GM23338 (cell line): ENCODE results near the gene NIF3L1. TPM values are rescaled to one million over a fixed set of nuclear protein-coding genes. Genes with fewer than 3 reads are reported as not detected.

Experiments used
- CREB1 ChIP-seq: fragments of 250-450 bp; sonication (Bioruptor Pico); IDR thresholded peaks from 2 replicates; pipeline ENCODE4 v1.5.0; 2020; ENCODE audit warnings: low read depth, mild to moderate bottlenecking, moderate library complexity
- CTCF ChIP-seq, 2 experiments: fragments of 200-600 bp in 1 of 2; sonication (generic) in 1 of 2; conservative IDR thresholded peaks; 2 replicates each; pipeline versions ENCODE4 v1.5.1 to v1.6.1; 2016 to 2017; ENCODE audit warnings: antibody characterized with exemption in 2 of 2, low read depth in 2 of 2, mild to moderate bottlenecking in 2 of 2, moderate library complexity in 1 of 2
- ETS1 ChIP-seq: IDR thresholded peaks from 2 replicates; pipeline ENCODE4 v1.6.1; 2016; ENCODE audit warnings: antibody characterized with exemption
- JUNB ChIP-seq: IDR thresholded peaks from one replicate; pipeline ENCODE4 v1.6.1; 2016; ENCODE audit warnings: antibody characterized with exemption; ENCODE audit not compliant: unreplicated experiment
- NANOG ChIP-seq: IDR thresholded peaks from 2 replicates; pipeline ENCODE4 v1.6.1; 2016; ENCODE audit warnings: antibody characterized with exemption, borderline replicate concordance
- STAT1 ChIP-seq: IDR thresholded peaks from one replicate; pipeline ENCODE4 v1.6.1; 2016; ENCODE audit warnings: antibody characterized with exemption; ENCODE audit not compliant: unreplicated experiment
- ZNF114 ChIP-seq: fragments of 250-450 bp; sonication (Bioruptor Pico); IDR thresholded peaks from 2 replicates; pipeline ENCODE4 v1.5.0; 2020; ENCODE audit warnings: mild to moderate bottlenecking, moderate library complexity
- ZNF331 ChIP-seq: fragments of 250-450 bp; sonication (Bioruptor Pico); IDR thresholded peaks from 2 replicates; pipeline ENCODE4 v1.5.0; 2020; ENCODE audit warnings: low read depth, mild to moderate bottlenecking, moderate library complexity
- ZNF462 ChIP-seq: fragments of 250-450 bp; sonication (Bioruptor Pico); IDR thresholded peaks from 2 replicates; pipeline ENCODE4 v1.5.0; 2020; ENCODE audit warnings: mild to moderate bottlenecking, moderate library complexity
- polyA plus RNA-seq: library from polyadenylated mRNA; unstranded; fragments of >200 nt; fragmentation: Nextera tagmentation; extraction: Ambion mirVana; gene quantifications from 2 replicates; pipeline ENCODE4 v1.2.1, GENCODE V29; 2016
- total RNA-seq: library from RNA; depleted of rRNA; stranded (reverse); fragments of >200 nt; shearing (Covaris generic); gene quantifications from 2 replicates; pipeline ENCODE4 v1.2.3, GENCODE V29; 2014

Gene NIF3L1
- total and polyA plus RNA-seq, 2 experiments from 2014 or later, result 62.8 to 63.9 TPM

GRCh38 chr2:200845669-200846325 lies 43.4 kb upstream of the NIF3L1 start (continued):
- TF ChIP-seq ZNF462, result no peak
- TF ChIP-seq CREB1 (CRISPR knock-in tag), result no peak
- TF ChIP-seq ZNF114 (CRISPR knock-in tag), result no peak
- TF ChIP-seq JUNB, result no peak
- no peak for TF ChIP-seq ETS1
- TF ChIP-seq ZNF331 (CRISPR knock-in tag), result no peak
- TF ChIP-seq NANOG, result no peak
- no peak for TF ChIP-seq CTCF (conservative IDR thresholded peaks at IDR 0.05; ENCODE audit: low read depth in 2 of 2)
- no peak for TF ChIP-seq STAT1
